Umbilical cord (tissue), 2 donors: ENCODE results near the gene CXCL8. TPM values are rescaled to one million over a fixed set of nuclear protein-coding genes. Genes with fewer than 3 reads are reported as not detected.
"Not testable (repeated sequence)": the region's sequence is repeated elsewhere in the genome, so short reads cannot be mapped to it uniquely, and the experiment has no call there.

Experiments
- DNase-seq: peaks from one replicate; pipeline ENCODE4 v3.0.0-alpha.2; 2015; ENCODE audit warnings: low spot score
- total RNA-seq: library from RNA; depleted of rRNA; stranded (reverse); fragments of >200 nt; gene quantifications from one replicate; pipeline ENCODE4 v1.2.3, GENCODE V29; 2014; ENCODE audit warnings: low replicate concordance; ENCODE audit not compliant: insufficient read depth

The CXCL8 gene
- total RNA-seq = 17.1 TPM

GRCh38 chr4:73740353-73740778 lies at the start of gene CXCL8:
CXCL8 (plus strand) TSS chr4:73740569; CDS start chr4:73740659, 90 bp downstream.
- peak; percentile 21 for DNase-seq

- DNase-seq = not testable (repeated sequence)
Measured at GRCh38 chr4:73691201-73691600, 49.2 kb upstream of the CXCL8 start.

- DNase-seq = peak; percentile 92
Measured at GRCh38 chr4:73691759-73692158, 48.6 kb upstream of the CXCL8 start.

GRCh38 chr4:73692254-73692653 lies 48.1 kb upstream of the CXCL8 start:
- peak; percentile 65 for DNase-seq

- DNase-seq = no peak
Measured at GRCh38 chr4:73692701-73693100, 47.7 kb upstream of the CXCL8 start.

- peak; percentile 75 for DNase-seq
Measured at GRCh38 chr4:73693811-73694210, 46.6 kb upstream of the CXCL8 start.

GRCh38 chr4:73698217-73698616 lies 42.2 kb upstream of the CXCL8 start:
- DNase-seq = no peak

- no peak for DNase-seq
Measured at GRCh38 chr4:73701116-73701515, 39.3 kb upstream of the CXCL8 start.

GRCh38 chr4:73702796-73703287 lies 37.5 kb upstream of the CXCL8 start:
- no peak for DNase-seq

- DNase-seq = no peak
Measured at GRCh38 chr4:73703320-73703719, 37.0 kb upstream of the CXCL8 start.

- peak; percentile 84 for DNase-seq
Measured at GRCh38 chr4:73704314-73705055, 35.9 kb upstream of the CXCL8 start.

- no peak for DNase-seq
Measured at GRCh38 chr4:73705056-73705432, 35.3 kb upstream of the CXCL8 start.

- DNase-seq = no peak
Measured at GRCh38 chr4:73705721-73706120, 34.6 kb upstream of the CXCL8 start.

- DNase-seq = no peak
Measured at GRCh38 chr4:73706811-73707210, 33.6 kb upstream of the CXCL8 start.

GRCh38 chr4:73707269-73707875 lies 33.0 kb upstream of the CXCL8 start:
- no peak for DNase-seq

- peak; percentile 89 for DNase-seq
Measured at GRCh38 chr4:73707918-73708577, 32.3 kb upstream of the CXCL8 start.

GRCh38 chr4:73709451-73710033 lies 30.8 kb upstream of the CXCL8 start:
- no peak for DNase-seq

- no peak for DNase-seq
Measured at GRCh38 chr4:73710094-73710493, 30.3 kb upstream of the CXCL8 start.

- no peak for DNase-seq
Measured at GRCh38 chr4:73711989-73712388, 28.4 kb upstream of the CXCL8 start.

- no peak for DNase-seq
Measured at GRCh38 chr4:73713650-73714049, 26.7 kb upstream of the CXCL8 start.

GRCh38 chr4:73714647-73715046 lies 25.7 kb upstream of the CXCL8 start:
- DNase-seq = no peak

- DNase-seq = no peak
Measured at GRCh38 chr4:73715659-73716058, 24.7 kb upstream of the CXCL8 start.
